Aorta (tissue), 5 donors: ENCODE results near the gene PTPN7. TPM values are rescaled to one million over a fixed set of nuclear protein-coding genes. Genes with fewer than 3 reads are reported as not detected.
"Not testable (repeated sequence)": the region's sequence is repeated elsewhere in the genome, so short reads cannot be mapped to it uniquely, and the experiment has no call there.

Source experiments
- ATAC-seq: fragments of 200-7000 bp; cut with Tn5 transposase; one replicate; pipeline ENCODE4 v1.9.1; 2022; ENCODE audit warnings: moderate library complexity; ENCODE audit not compliant: low FRiP score
- DNase-seq, 2 donors: peaks; one replicate each; pipeline ENCODE4 v3.0.0-alpha.2; 2020
- H3K27ac ChIP-seq, 2 donors: one replicate each; pipeline ENCODE4 v1.5.1; 2013; ENCODE audit warnings: low read length in 2 of 2, mild to moderate bottlenecking in 2 of 2, moderate library complexity in 2 of 2, control low read depth in 1 of 2, inconsistent platforms in 1 of 2, low read depth in 1 of 2
- H3K27me3 ChIP-seq, 2 donors: one replicate each; pipeline ENCODE4 v1.6.1; 2013; ENCODE audit warnings: control low read depth in 1 of 2, low read length in 1 of 2, mild to moderate bottlenecking in 1 of 2, moderate library complexity in 1 of 2; ENCODE audit not compliant: insufficient read depth in 2 of 2, control insufficient read depth in 1 of 2
- H3K36me3 ChIP-seq, 2 donors: one replicate each; pipeline ENCODE4 v1.6.1; 2013; ENCODE audit warnings: control low read depth in 1 of 2, low read length in 1 of 2, mild to moderate bottlenecking in 1 of 2; ENCODE audit not compliant: insufficient read depth in 2 of 2, control insufficient read depth in 1 of 2
- H3K4me1 ChIP-seq, 2 donors: one replicate each; pipeline ENCODE4 v1.6.1; 2013; ENCODE audit warnings: low read length in 2 of 2, control low read depth in 1 of 2, mild to moderate bottlenecking in 1 of 2, moderate library complexity in 1 of 2; ENCODE audit not compliant: insufficient read depth in 2 of 2, control insufficient read depth in 1 of 2
- H3K4me3 ChIP-seq, 2 donors: one replicate each; pipeline ENCODE4 v1.5.1; 2013; ENCODE audit warnings: low read length in 2 of 2, control low read depth in 1 of 2, mild to moderate bottlenecking in 1 of 2
- H3K9me3 ChIP-seq: one replicate; pipeline ENCODE4 v1.6.1; 2013; ENCODE audit warnings: mild to moderate bottlenecking, low read length; ENCODE audit not compliant: control insufficient read depth
- WGBS, 2 donors: extraction: QIAGEN DNeasy Blood & Tissue Kit; methylation state at CpG; one replicate each; pipeline ENCODE4 v1.1.7; 2013; 5-methylcytosine and 5-hydroxymethylcytosine counted together
- intact Hi-C, 2 donors: fragments of 100-400 bp; cut with DNase I; formaldehyde crosslinking; loops; one replicate each; pipeline versions ENCODE4 v1.14.2 to v1.15.0; 2022
- polyA plus RNA-seq, 2 donors: library from polyadenylated mRNA; stranded (reverse); fragments of 200-250 nt; gene quantifications; one replicate each; pipeline ENCODE4 v1.2.3, GENCODE V29; 2013
- total RNA-seq, 2 donors: library from RNA; stranded (reverse); fragmentation: NEBNext Ultra II Directional; extraction: Animal tissue kit (Norgen Biotek cat#: 25700); gene quantifications; one replicate each; pipeline ENCODE4 v1.2.1, GENCODE V29; 2021
- donor health status: healthy with polysubstance abuse.
- donor health status: Bipolar disorder and iron deficiency.
- donor health status: DM: no; HTN: no; CAD: no.
- donor health status: DM: no; HTN: no; CAD: no.
- donor health status: DM: yes; HTN: yes; CAD: no.

PTPN7 gene
- total and polyA plus RNA-seq, 4 donors, result 0.33 to 5.7 (median 3.4) TPM

DNA sequence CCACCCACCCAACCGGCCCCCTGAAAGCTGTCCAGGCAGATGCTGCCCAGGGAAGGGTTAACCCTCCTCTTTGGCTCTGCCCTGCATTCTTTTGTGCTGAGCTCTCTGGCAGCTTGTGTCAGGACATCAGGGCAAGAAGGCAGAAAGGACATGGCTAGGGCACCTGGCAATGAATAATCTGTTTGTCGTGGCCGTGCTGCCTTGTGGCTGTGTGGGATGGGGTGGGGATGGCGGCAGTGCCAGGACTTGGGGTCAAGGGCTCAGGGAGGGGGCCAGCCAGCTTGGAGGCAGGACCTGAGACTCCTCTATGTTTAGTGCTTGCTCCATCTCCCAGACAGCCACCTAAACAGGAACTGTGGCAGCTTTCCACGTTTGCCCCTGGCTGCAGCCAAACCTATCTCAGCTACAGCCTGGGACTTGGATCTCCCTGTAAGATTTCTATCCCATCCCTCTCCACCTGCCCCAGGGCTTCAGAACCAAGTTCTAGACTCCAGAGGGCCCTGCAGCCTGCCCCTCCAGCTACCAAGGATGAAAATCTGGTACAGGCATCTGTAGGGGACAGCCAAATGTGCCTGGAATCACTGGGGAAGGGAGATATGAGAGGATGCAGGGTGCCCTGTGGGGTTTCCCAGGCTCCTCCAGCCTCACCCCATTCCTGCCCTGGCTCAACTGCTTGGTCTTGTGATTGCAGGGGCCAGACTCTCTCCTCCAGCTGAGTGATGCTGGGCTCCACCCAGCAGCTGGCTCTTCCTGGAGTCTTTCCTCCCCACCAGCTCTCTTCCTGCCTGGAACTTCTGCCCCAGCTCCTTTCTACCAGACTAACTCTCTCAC is 47.3 kb downstream of the PTPN7 start:
- no peak overlapping the region for H3K4me3 ChIP-seq

DNA sequence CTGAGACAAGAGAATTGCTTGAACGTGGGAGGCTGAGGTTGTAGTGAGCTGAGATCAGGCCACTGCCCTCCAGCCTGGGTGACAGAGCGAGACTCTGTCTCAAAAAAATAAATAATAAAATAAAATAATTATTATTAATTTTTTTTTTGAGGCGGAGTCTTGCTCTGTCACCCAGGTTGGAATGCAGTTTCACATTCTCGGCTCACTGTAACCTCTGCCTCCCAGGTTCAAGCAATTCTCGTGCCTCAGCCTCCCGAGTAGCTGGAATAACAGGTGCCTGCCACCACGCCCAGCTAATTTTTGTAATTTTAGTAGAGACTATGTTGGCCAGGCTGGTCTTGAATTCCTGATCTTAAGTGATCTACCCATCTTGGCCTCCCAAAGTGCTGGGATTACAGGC is 48.8 kb downstream of the PTPN7 start:
- H3K4me1 ChIP-seq, intact Hi-C loops, DNase-seq, H3K4me3 ChIP-seq, H3K27me3 ChIP-seq, ATAC-seq, H3K36me3 ChIP-seq, H3K9me3 ChIP-seq, H3K27ac ChIP-seq: not testable (repeated sequence)
- WGBS, 2 donors, result 93 to 95% methylated on average over 7 of the region's 7 CpGs

More for the DNA sequence above, 47.3 kb downstream of the PTPN7 start:
- 6 to 7% methylated on average over 5 of the region's 5 CpGs for WGBS, 2 donors
- Histone ChIP-seq H3K9me3 (no peaks in the 10 kb centered on the region), H3K4me1 (no peaks in the 10 kb centered on the region), H3K36me3 (no peaks in the 10 kb centered on the region), H3K27me3 (no peaks in the 10 kb centered on the region), H3K27ac (peak overlapping the region in 1 of 2 donors; percentile 7)
- ATAC-seq (peak; percentile 26), DNase-seq (no peak)
- intact Hi-C loops, result no loop called here

DNA sequence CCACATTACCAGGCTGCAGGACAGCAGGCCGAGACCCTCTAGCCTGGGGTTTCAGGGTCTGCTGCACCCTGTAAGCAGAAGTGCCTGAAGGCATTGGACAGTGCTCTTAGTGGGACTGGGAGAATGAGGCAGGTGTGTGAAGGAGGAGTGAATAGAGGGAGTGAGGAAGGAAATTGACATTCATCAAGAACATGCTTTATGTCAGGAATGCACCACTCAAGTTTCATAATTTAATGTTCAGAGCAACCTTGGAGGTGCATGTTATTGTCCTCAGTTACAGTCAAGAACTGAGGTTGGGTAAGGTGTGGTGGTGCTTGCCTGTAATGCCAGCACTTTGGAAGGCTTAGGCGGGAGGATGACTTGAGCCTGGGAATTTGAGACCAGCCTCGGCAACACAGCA is 49.4 kb downstream of the PTPN7 start:
- intact Hi-C loops, result no loop called here
- H3K4me1 ChIP-seq, result no peaks in the 10 kb centered on the region
- no peak overlapping the region for H3K27ac ChIP-seq
- H3K36me3 ChIP-seq, result no peaks in the 10 kb centered on the region
- 83 to 88% methylated on average over 3 of the region's 3 CpGs for WGBS, 2 donors
- ATAC-seq (no peak), DNase-seq (no peak)
- no peak overlapping the region for H3K4me3 ChIP-seq
- no peaks in the 10 kb centered on the region for H3K9me3 ChIP-seq
- H3K27me3 ChIP-seq, result no peaks in the 10 kb centered on the region

DNA sequence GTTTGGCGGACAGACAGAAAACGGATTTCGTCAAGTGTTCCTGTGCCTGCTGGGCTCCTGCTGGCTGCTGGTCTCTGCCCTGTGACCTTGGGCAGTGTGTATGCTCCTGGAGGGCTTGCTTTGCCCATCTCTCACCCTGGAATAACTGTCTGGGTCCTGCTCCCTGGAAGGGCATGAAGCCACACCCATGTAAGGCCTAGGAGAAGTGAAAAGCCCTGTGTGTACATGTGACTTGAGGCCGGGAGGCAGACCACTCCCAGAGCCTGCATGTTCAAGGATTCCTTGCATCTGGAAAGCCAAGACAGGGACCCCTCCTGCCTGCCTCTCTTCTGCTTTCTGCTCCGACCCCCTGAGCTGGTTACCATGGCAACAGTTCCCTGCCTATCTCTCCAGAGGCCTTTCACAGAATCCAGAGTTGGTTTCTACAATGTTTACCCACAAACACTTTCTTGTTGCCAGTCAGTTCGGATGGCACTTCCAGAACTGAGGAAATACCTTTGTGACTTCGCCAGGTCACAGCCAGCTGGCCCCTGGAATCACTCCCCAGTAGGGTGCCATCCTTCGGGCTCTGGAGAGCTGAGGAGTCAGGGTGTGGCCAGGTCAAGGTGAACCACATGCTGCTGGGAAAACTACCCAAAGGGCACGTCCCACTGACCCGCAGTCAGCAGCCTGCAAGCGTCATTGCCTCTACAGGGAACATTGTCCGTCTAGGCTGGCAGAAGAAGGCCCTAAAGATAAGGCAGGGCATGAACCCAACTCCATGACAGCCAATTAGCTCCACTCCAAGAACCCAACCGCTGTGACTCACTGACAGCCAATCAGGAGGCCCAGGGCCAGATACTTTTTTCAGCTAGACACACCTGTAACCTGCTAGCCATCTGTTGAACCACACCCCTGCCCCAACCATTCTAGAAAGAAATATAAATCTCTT is 52.3 kb downstream of the PTPN7 start:
- no peak overlapping the region for H3K27ac ChIP-seq
- no peaks in the 10 kb centered on the region for H3K4me1 ChIP-seq
- H3K9me3 ChIP-seq, result no peaks in the 10 kb centered on the region
- no peak overlapping the region for H3K4me3 ChIP-seq
- H3K27me3 ChIP-seq, result no peaks in the 10 kb centered on the region
- H3K36me3 ChIP-seq, result no peaks in the 10 kb centered on the region
- WGBS, 2 donors, result 62 to 69% methylated on average over 13 of the region's 13 CpGs
- no peak for ATAC-seq
- DNase-seq, result no peak
- intact Hi-C loops, result loop anchor here in 1 of 2 donors (5.0 kb wide), 1 partner anchor 61 kb away; no protein-coding TSS in a partner anchor

DNA sequence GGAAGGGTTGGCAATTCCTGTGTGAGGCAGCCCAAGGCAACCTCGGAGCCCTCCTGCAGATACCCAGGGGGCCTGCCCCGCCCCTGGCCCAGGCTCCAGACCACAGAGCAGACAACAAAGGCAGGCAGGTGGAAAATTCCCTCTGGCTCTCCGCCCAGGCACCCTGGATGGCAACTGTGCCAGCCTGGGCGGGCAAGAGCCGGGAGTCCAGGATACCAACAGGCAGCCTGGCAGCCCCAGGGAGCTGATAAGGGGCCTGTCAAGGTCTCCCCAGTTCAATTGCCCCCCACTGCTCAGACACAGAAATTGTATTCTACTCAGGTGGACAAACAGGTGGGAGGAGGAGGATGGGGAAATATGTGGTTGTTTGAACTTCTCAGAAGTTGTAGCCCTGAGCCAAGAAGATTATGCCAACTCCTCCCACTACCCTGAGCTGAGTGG is 53.1 kb downstream of the PTPN7 start:
- H3K36me3 ChIP-seq, result no peaks in the 10 kb centered on the region
- H3K27me3 ChIP-seq, result no peaks in the 10 kb centered on the region
- no peak overlapping the region for H3K4me3 ChIP-seq
- ATAC-seq, result no peak
- no peak overlapping the region for H3K27ac ChIP-seq
- 50 to 52% methylated on average over 5 of the region's 5 CpGs for WGBS, 2 donors
- no peaks in the 10 kb centered on the region for H3K9me3 ChIP-seq
- no peaks in the 10 kb centered on the region for H3K4me1 ChIP-seq
- DNase-seq, result no peak
- intact Hi-C loops, result loop anchor here in 1 of 2 donors (5.0 kb wide), 1 partner anchor 60 kb away; no protein-coding TSS in a partner anchor

DNA sequence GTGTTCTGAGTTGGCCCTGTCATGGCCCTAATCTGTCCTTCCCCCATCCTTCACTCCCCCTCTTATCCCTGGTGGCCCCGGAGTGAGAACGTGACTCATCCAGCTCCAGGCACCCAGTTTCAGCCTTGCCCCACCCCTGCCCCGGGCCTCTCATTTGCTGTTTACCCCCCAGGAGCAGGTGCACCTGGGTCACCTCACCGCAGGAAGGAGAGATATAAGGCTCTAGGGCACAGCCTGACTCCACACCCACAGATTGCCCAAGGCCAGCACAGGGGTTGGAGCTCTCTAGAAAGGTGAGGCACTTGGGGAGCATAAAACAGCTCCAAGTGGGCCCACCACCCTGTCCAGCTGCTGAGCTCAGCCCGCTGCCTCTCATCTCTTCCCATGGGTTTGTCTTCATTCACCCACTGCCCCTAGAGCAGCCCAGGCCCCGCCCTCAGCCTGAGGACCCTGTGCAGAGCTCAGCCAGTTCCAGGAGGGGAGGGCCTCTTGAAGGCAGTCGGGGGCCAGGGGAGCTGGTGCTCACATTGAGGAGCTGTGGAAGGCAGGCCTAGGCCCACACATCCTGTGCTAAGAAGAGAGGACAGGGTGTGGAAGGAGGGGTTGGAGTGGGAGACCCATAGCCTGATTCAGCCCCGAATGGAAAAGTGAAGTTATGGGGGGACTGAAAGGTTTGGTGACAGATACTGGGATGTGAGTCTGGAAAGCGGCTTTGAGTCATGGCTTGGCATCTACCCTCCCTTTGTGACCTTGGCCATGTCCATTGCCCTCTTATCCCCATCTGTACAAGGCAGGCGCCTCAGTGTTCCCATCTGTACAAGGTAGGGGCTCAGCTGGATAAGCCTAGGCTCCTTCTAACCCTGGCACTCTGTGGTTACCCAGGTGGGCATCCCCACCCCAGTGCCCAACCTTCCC is 53.8 kb downstream of the PTPN7 start:
- no peaks in the 10 kb centered on the region for H3K9me3 ChIP-seq
- no peaks in the 10 kb centered on the region for H3K36me3 ChIP-seq
- DNase-seq (no peak), ATAC-seq (peak; percentile 43)
- H3K27ac ChIP-seq, result no peak overlapping the region
- 84 to 85% methylated on average over 10 of the region's 10 CpGs for WGBS, 2 donors
- no peaks in the 10 kb centered on the region for H3K4me1 ChIP-seq
- H3K4me3 ChIP-seq, result no peak overlapping the region
- intact Hi-C loops, result loop anchor here in 1 of 2 donors (5.0 kb wide), 1 partner anchor 59 kb away; no protein-coding TSS in a partner anchor
- H3K27me3 ChIP-seq, result no peaks in the 10 kb centered on the region

DNA sequence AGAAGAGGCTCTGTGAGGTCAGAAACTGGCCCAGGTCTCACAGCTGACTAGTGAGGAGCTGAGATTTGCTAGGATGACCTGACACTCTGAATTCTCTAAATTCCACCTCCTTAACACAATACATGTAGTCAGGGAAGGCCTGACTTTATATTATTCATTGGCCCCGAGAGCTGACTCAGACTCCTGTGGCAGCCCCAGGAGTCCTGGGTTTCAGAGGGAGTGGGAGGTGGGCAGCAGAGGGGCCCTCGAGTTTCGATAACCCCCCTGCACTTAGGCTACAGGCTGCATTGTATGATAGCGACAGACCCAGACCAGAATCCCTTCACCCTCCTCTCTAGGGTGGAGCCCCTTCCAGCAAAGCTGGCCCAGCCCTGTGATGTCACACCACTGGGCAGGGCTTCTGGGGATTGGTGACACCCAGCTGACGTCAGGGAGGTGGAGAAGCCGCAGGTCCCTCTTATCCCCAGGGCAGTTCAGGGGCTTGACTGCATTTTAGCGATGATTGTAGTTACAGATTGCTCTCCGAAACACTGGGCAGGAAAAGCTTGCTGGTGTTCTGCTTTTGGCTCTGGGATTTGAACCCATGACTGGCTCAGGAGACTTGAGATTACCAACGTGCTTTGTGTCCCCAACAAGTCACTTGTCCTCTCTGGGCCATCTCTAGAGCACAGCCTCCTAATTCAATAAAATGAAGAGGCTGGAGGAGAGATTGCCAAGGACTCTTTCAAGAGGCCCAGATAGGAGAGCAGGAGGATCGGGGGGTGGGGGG is 54.6 kb downstream of the PTPN7 start:
- Histone ChIP-seq H3K27ac (no peak overlapping the region), H3K27me3 (no peaks in the 10 kb centered on the region), H3K9me3 (no peaks in the 10 kb centered on the region), H3K36me3 (no peaks in the 10 kb centered on the region), H3K4me1 (no peaks in the 10 kb centered on the region), H3K4me3 (no peak overlapping the region)
- WGBS, 2 donors, result 75 to 79% methylated on average over 10 of the region's 10 CpGs
- ATAC-seq, result no peak
- no peak for DNase-seq
- intact Hi-C loops, result loop anchor here in 1 of 2 donors (5.0 kb wide), 1 partner anchor 58 kb away; no protein-coding TSS in a partner anchor
